Immature natural killer cell (primary cell): ENCODE results near the gene ZNF418. TPM values are rescaled to one million over a fixed set of nuclear protein-coding genes. Genes with fewer than 3 reads are reported as not detected.
"Not testable (repeated sequence)": the region's sequence is repeated elsewhere in the genome, so short reads cannot be mapped to it uniquely, and the experiment has no call there.

ENCODE experiments used
- DNase-seq, 3 donors: peaks; one replicate each; pipeline ENCODE4 v3.0.0; 2022; ENCODE audit warnings: mixed read lengths in 1 of 3
- H3K27ac Mint-ChIP-seq, 6 donors: one replicate each; pipeline ENCODE4 v1.8.0; 2020; ENCODE audit warnings: mixed read lengths in 6 of 6, mild to moderate bottlenecking in 5 of 6, inconsistent platforms in 4 of 6, moderate library complexity in 3 of 6
- H3K27me3 Mint-ChIP-seq, 3 donors: one replicate each; pipeline ENCODE4 v1.8.0; 2020 to 2021; ENCODE audit warnings: low read depth in 3 of 3, mild to moderate bottlenecking in 3 of 3, mixed read lengths in 3 of 3, moderate library complexity in 3 of 3, inconsistent platforms in 1 of 3
- H3K36me3 Mint-ChIP-seq, 3 donors: one replicate each; pipeline ENCODE4 v1.8.0; 2020; ENCODE audit warnings: mixed read lengths in 3 of 3, inconsistent platforms in 2 of 3, mild to moderate bottlenecking in 2 of 3
- H3K4me1 Mint-ChIP-seq, 2 donors: one replicate each; pipeline ENCODE4 v1.8.0; 2020; ENCODE audit warnings: inconsistent platforms in 2 of 2, mild to moderate bottlenecking in 2 of 2, mixed read lengths in 2 of 2, moderate library complexity in 1 of 2
- H3K4me3 Mint-ChIP-seq, 5 donors: one replicate each; pipeline ENCODE4 v1.8.0; 2020; ENCODE audit warnings: mild to moderate bottlenecking in 5 of 5, mixed read lengths in 5 of 5, inconsistent platforms in 3 of 5, moderate library complexity in 3 of 5
- H3K9me3 Mint-ChIP-seq, 6 donors: one replicate each; pipeline ENCODE4 v1.8.0; 2020; ENCODE audit warnings: mild to moderate bottlenecking in 6 of 6, mixed read lengths in 6 of 6, inconsistent platforms in 4 of 6, moderate library complexity in 3 of 6
- polyA plus RNA-seq, 3 donors: library from polyadenylated mRNA; unstranded; fragments of 300-500 nt; fragmentation: Illumina TruSeq; gene quantifications; one replicate each; pipeline ENCODE4 v1.2.3, GENCODE V29; 2021

Gene ZNF418
- polyA plus RNA-seq, 3 donors from 2014 or later = 2.5 to 3.5 TPM; not detected in 1

DNA sequence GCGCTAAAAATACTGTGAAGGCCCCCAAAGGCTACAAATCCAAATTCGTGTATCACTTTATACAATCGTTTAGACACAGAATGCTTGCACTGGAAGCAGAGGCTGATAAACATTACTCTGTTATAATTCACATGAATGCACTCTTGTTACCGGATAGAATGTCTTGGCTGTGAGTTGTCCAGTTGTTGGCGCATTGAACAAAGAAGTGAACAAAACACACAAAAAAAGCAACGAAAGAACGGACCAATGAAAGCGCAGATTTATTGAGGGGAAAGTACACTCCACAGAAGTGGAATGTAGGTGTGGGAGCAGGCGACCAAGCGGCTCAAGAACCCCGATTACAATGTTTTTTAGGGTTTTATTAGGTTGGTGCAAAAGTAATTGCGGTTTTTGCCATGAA, 529 bp upstream of the ZNF418 start:
- H3K27me3 Mint-ChIP-seq = peaks cover 0 to 10% (median 0%) of the 10 kb centered on the region in 3 donors
- DNase-seq = no peak
- H3K36me3 Mint-ChIP-seq = peaks cover 34 to 54% (median 46%) of the 10 kb centered on the region in 3 donors
- H3K4me1 Mint-ChIP-seq = peaks cover 12 to 15% of the 10 kb centered on the region in 2 donors
- H3K27ac Mint-ChIP-seq = peak overlapping the region in 2 of 6 donors; percentile 90 to 96
- peaks cover 17 to 82% (median 55%) of the 10 kb centered on the region in 6 donors for H3K9me3 Mint-ChIP-seq
- H3K4me3 Mint-ChIP-seq = peak overlapping the region; percentile 92 to 97 (median 96)

DNA sequence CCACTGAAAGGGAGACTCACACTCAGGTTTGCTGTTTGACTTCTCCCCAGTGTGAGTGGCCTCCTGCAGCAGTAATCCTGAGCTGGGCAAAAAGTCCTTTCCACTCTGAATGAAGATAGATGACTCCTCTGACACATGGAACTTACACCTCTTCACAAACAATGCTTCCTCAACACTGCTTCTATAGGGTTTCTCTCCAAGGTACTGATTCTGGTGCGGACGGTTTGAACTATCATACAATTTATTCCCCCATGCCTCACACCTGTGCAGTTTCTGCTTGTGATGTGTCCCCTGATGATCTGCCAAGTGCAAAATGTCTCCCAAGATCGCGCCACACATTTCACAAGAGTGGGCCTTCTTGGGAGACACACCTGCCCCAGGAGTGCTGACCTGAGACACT, 7.6 kb downstream of the ZNF418 start:
- Mint-ChIP-seq H3K27me3 (no peaks in the 10 kb centered on the region), H3K36me3 (peaks cover 21 to 59% (median 22%) of the 10 kb centered on the region in 3 donors), H3K9me3 (peaks cover 26 to 65% (median 54%) of the 10 kb centered on the region in 6 donors), H3K27ac (no peak overlapping the region), H3K4me3 (no peak overlapping the region), H3K4me1 (no peaks in the 10 kb centered on the region)
- no peak for DNase-seq

DNA sequence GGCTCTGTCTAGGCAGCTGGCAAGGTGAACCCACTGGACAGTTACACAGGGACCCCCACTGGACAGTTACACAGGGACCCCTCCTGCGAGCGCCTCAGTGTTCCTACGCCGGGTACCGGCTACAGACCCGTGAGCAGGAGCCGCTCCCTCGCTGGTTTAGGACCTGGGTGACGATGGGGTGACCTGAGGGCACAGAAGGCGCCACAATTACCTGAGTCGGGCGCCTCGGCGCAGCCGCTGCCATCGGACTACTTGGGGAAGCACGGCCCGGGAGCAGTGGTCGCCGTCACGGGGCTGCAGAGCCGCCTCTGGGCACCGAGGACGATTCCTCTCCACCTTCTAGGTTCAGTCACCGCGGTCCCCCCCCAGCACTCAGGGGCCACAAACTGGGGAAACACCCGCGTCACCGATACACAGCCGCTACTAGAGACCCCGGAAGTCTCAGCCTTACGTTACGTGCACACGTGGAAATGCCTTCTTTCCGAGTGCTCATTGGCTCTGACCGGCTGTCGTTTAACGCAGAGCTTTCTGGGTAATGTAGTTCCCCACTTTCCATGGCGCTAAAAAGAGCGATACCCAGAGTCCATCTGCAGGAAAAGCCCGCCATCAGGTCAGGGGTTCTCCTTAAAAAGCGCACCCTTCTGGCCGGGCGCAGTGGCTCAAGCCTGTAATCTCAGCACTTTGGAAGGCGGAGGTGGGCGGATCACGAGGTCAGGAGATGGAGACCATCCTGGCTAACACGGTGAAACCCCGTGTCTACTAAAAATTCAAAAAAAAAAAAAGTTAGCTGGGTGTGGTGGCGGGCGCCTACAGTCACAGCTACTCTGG, 18.8 kb downstream of the ZNF418 start, which contains the start of gene ZNF417:
Gene ZNF417 (minus strand): TSS at position 425 of the 828 bp plus-strand sequence. CDS start 181 bp downstream, at position 244.
- DNase-seq = peak; percentile 89 to 91 (median 90)
- Mint-ChIP-seq H3K4me1 (peaks cover 44 to 55% of the 10 kb centered on the region in 2 donors), H3K9me3 (peaks cover 0 to 36% (median 9%) of the 10 kb centered on the region in 6 donors), H3K27me3 (peaks cover 0 to 12% (median 5%) of the 10 kb centered on the region in 3 donors), H3K27ac (peak within 1 kb of the TSS; percentile 92 to 97 (median 96)), H3K36me3 (peaks cover 27 to 41% (median 37%) of the 10 kb centered on the region in 3 donors), H3K4me3 (peak within 1 kb of the TSS; percentile 95 to 99 (median 97))

DNA sequence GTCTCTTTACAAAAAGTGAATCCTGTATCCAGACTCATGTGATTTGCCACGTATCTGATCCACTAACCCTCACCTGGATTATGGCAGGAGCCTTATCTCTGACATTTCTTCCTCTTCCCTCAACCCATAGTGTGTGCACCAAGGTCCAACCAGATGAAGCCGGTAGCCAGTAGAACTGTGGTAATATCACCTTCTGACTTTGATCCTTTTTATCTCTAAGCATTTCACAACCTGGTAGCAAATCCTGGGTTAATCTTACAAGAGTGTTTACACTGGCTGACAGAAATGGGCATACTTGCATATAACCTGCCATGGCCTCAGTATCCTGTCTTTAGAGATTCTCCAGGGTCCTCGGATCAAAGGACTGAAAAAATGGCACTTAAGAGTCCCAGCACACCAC, 20.7 kb downstream of the ZNF418 start:
- DNase-seq = no peak
- Mint-ChIP-seq H3K36me3 (peaks cover 33 to 48% (median 45%) of the 10 kb centered on the region in 3 donors), H3K27ac (peak overlapping the region; percentile 14 to 97 (median 95)), H3K9me3 (peaks cover 0 to 44% (median 10%) of the 10 kb centered on the region in 6 donors), H3K27me3 (peaks cover 0 to 12% (median 5%) of the 10 kb centered on the region in 3 donors), H3K4me3 (peak overlapping the region; percentile 39 to 99 (median 97)), H3K4me1 (peaks cover 44 to 58% of the 10 kb centered on the region in 2 donors)

DNA sequence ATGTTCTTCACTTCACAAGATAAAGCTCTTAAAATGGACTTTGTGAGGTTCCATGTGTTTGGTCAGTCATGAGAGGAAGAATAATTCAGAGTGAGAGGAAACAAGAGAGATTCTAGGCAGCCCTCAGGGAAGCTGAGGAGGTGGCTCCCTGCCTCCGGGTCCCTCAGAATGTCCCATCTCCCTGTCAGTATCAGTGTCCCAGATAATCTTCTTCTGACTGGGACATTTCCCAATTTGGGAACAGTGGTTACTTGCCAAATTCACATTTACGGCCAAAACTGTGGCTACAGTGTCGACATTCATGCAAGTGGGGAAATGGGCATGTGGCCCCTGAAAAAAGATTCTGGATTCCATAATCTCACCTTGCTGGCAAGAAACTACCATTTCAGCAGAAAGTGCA, 27.8 kb downstream of the ZNF418 start:
- DNase-seq = no peak
- Mint-ChIP-seq H3K27me3 (no peaks in the 10 kb centered on the region), H3K9me3 (peaks cover 0 to 58% (median 9%) of the 10 kb centered on the region in 6 donors), H3K4me3 (no peak overlapping the region), H3K27ac (no peak overlapping the region), H3K36me3 (peaks cover 29 to 54% (median 41%) of the 10 kb centered on the region in 3 donors), H3K4me1 (peaks cover 10 to 22% of the 10 kb centered on the region in 2 donors)

DNA sequence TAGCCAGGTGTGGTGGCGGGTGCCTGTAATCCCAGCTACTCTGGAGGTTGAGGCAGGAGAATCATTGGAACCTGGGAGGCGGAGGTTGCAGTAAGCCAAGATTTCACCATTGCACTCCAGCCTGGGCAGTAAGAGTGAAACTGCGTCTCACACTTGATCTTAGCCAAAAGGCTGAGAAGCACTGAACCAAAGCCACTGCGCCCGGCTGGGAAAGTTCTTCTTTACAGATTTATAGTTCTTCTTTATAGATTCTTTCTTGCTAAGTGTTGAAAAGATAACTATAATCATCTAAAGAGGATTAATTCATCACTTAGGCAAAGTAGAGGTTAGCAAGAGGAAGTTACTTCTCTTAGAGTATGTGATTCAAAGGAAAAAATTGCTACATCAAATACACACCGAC, 29.9 kb downstream of the ZNF418 start:
- Mint-ChIP-seq H3K27me3 (no peaks in the 10 kb centered on the region), H3K4me1 (peaks cover 4 to 9% of the 10 kb centered on the region in 2 donors), H3K27ac (peak overlapping the region in 1 of 6 donors; percentile 29), H3K9me3 (peaks cover 0 to 51% (median 1%) of the 10 kb centered on the region in 6 donors), H3K36me3 (peaks cover 13 to 33% (median 22%) of the 10 kb centered on the region in 3 donors), H3K4me3 (no peak overlapping the region)
- no peak for DNase-seq

DNA sequence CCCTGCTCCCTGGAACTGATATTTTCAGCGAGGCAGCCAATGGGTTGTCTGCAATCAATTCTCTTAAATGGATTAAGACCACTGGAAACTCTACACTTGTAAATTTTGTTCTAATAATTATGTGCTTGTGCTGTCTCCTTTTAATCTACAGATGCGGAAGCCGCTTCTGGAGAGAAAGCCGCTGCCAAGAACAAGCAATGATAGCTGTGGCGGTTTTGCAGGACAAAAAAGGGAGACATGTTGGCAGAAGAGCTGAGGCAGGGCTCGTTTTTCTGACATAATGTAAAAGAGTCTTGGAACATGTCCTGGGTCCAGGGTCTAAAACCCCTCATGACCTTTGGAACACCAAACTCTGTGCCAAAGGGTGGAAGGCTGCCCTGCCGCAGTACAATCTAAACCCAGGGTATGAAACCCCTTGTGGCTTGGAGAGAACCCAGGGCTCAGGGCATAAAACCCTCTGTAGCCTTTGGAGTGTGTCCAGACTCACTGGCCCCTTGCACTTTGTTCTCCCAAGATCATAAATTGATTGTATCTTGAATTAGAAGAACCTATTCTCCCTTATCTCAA, 31.5 kb downstream of the ZNF418 start:
- Mint-ChIP-seq H3K27ac (no peak overlapping the region), H3K9me3 (peaks cover 0 to 53% (median 1%) of the 10 kb centered on the region in 6 donors), H3K4me3 (no peak overlapping the region), H3K36me3 (peaks cover 15 to 23% (median 15%) of the 10 kb centered on the region in 3 donors), H3K27me3 (no peaks in the 10 kb centered on the region), H3K4me1 (peaks cover 4 to 9% of the 10 kb centered on the region in 2 donors)
- DNase-seq = no peak

DNA sequence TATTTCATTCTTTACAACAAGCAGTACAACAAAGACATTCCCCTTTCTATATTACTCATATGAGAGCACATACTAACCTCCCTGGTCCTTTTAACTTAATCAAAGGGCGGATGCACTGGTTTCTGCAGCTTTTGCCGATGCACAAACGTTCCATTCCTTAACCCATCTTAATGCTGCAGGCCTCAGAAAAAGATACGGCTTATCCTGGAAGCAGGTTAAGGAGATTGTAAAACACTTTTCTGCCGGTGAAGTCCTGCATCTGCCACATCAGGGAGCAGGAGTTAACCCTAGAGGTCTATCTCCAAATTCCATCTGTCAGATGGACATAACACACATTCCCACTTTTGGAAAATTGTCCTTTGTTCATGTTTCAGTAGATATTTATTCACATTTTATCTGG, 34.9 kb downstream of the ZNF418 start:
- Mint-ChIP-seq H3K4me1 (peaks cover 4 to 9% of the 10 kb centered on the region in 2 donors), H3K27ac (no peak overlapping the region), H3K4me3 (no peak overlapping the region), H3K27me3 (no peaks in the 10 kb centered on the region), H3K36me3 (peaks cover 0 to 8% (median 7%) of the 10 kb centered on the region in 3 donors), H3K9me3 (peaks cover 0 to 35% (median 2%) of the 10 kb centered on the region in 6 donors)
- no peak for DNase-seq

DNA sequence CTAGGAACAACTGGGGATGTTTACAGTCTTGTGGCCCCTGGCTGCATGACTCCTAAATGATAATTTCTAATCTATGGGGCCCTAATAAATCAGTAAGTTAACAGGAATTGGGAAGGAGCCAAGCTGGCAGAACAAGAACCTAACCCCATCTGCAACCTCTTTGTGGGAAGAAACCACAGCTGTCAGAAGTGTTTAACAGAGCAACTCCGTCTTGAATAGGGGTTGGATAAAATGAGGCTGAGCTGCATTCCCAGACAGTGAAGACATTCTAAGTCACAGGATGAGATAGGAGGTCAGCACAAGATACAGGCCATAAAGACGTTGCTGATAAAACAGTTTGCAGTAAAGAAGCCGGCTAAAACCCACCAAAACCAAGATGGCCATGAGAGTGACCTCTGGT, 44.5 kb downstream of the ZNF418 start:
- H3K36me3 Mint-ChIP-seq = peaks cover 10 to 26% (median 16%) of the 10 kb centered on the region in 3 donors
- H3K9me3 Mint-ChIP-seq = peaks cover 0 to 33% (median 8%) of the 10 kb centered on the region in 6 donors
- DNase-seq, H3K27me3 Mint-ChIP-seq, H3K4me3 Mint-ChIP-seq, H3K27ac Mint-ChIP-seq: not testable (repeated sequence)
- H3K4me1 Mint-ChIP-seq = peaks cover 26 to 31% of the 10 kb centered on the region in 2 donors

DNA sequence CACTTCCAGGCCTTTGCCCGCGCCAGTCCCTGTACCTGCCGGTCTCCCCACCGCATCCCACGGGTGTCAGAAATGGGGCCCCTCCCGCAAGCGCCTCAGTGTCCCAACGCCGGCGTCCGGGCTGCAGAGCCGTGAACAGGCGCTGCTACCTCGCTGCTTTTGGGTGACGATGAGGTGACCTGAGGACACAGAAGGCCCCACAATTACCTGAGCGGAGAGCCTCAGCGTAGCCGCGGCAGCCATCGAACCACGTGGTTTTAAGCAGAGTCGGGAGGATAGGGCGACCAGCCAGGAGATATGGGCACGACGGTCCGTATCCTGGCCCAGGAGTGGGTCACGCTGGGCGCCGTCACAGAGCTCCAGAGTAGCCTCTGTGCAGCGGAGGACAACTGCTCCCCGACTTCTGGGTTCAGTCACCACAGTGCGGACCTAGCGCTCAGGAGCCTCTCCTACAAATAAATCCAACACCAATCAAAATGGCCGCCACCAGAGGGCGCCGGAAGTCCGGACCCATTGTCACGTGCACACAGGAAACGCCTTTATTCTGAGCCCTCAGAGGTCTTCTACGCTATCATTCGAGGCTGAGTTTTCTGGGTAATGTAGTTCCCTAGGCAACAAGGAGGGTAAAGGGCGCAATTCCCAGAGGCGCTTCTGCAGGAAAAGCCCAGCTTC, 46.5 kb downstream of the ZNF418 start, which contains the start of gene ZNF814:
Gene ZNF814 (minus strand): TSS at position 478 of the 672 bp plus-strand sequence. CDS start 235 bp downstream, at position 243.
- DNase-seq = peak; percentile 75 to 83 (median 82)
- peaks cover 0 to 42% (median 8%) of the 10 kb centered on the region in 6 donors for H3K9me3 Mint-ChIP-seq
- H3K4me1 Mint-ChIP-seq = peaks cover 28 to 44% of the 10 kb centered on the region in 2 donors
- peak within 1 kb of the TSS; percentile 84 to 92 (median 89) for H3K4me3 Mint-ChIP-seq
- peaks cover 21 to 38% (median 28%) of the 10 kb centered on the region in 3 donors for H3K36me3 Mint-ChIP-seq
- peak within 1 kb of the TSS; percentile 60 to 88 (median 80) for H3K27ac Mint-ChIP-seq
- peaks cover 0 to 7% (median 0%) of the 10 kb centered on the region in 3 donors for H3K27me3 Mint-ChIP-seq

DNA sequence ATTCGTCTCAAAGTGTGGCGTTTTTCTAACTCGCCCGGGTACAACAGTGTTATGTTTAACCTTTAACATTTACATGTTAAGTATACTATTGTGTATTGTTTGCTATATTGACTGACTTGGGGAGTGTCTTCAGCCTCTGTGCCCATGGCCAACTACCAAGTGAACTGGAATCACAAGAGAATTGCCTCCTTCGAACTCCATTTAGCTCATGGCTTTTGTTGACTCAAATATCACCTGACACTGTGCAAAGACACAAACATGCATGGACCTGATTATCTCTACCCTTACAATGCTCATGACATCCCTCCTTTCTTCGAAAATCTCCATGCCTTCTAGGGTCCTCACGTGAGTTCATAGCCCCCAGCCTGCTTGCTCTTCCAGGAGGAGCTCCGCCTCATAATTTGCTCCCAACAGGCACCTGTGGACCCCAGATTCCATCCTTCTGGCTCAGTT, 47.1 kb downstream of the ZNF418 start:
- peaks cover 0 to 47% (median 8%) of the 10 kb centered on the region in 6 donors for H3K9me3 Mint-ChIP-seq
- peaks cover 21 to 38% (median 28%) of the 10 kb centered on the region in 3 donors for H3K36me3 Mint-ChIP-seq
- H3K27ac Mint-ChIP-seq = peak overlapping the region; percentile 60 to 88 (median 80)
- no peak for DNase-seq
- H3K4me1 Mint-ChIP-seq = peaks cover 28 to 44% of the 10 kb centered on the region in 2 donors
- H3K4me3 Mint-ChIP-seq = peak overlapping the region; percentile 84 to 92 (median 89)
- H3K27me3 Mint-ChIP-seq = peaks cover 0 to 7% (median 0%) of the 10 kb centered on the region in 3 donors

DNA sequence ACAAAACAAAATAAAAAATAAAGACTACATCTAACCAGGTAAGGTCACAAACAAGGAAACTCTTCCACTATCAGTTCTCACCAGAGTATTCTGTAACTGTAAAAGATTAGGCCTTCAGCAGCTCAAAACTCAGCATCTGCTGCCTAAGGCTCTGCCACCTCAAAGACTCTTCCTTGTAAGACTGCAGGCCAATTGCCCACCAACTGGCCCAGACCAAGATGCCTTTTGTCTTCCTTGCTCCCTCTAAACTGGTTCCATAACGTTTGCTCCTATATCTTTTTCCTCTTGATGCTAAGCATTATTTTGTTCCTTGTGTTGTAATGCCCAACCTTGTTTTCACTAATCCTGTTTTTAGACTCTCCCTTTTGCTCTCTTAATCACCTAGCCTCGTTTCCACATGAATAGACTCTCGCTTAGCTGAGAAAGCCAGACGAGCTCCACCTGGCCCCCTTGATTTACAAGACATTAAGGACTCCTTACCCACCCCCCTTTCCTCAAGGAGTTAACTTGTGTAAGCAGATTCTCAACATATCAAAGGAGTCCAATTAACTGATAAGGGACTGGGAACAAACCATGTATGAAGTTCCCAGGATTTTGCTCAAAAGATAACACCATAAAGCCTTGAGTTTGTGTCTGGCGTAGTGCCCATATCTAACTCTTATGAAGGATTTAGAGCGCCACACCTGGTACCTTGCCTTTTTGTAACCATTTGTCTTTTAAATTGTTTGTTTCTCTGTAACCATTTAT, 47.8 kb downstream of the ZNF418 start:
- Mint-ChIP-seq H3K36me3 (peaks cover 26 to 43% (median 32%) of the 10 kb centered on the region in 3 donors), H3K27me3 (peaks cover 0 to 7% (median 0%) of the 10 kb centered on the region in 3 donors), H3K27ac (peak overlapping the region in 3 of 6 donors; percentile 1 to 87 (median 86)), H3K9me3 (peaks cover 0 to 52% (median 8%) of the 10 kb centered on the region in 6 donors), H3K4me1 (peaks cover 28 to 49% of the 10 kb centered on the region in 2 donors), H3K4me3 (peak overlapping the region; percentile 84 to 92 (median 89))
- DNase-seq = no peak
